Amygdala (tissue), 56 donors: ENCODE measurements around the gene PDE4A.
"Not testable (repeated sequence)": the region's sequence is repeated elsewhere in the genome, so short reads cannot be mapped to it uniquely, and the experiment has no call there.

Experiments used
- DNase-seq, 56 donors: peaks; one replicate each; lab custom pipeline; 2025; lab: John Stamatoyannopoulos, UW

Gene PDE4A

GRCh38 chr19:10403137-10404021, 17.0 kb upstream of the PDE4A start, which contains the start of gene CDC37:
TSS of gene CDC37 (minus strand) at chr19:10403542. CDS start at chr19:10403479, 63 bp downstream.
- peak; percentile 53 to 98 (median 90) for DNase-seq

GRCh38 chr19:10404888-10405820, 15.2 kb upstream of the PDE4A start:
- peak in 2 of 56 donors; percentile 15 to 30 for DNase-seq

- no peak for DNase-seq
These were observed 14.1 kb upstream of the PDE4A start for GRCh38 chr19:10406191-10406590.

GRCh38 chr19:10407096-10407495, 13.2 kb upstream of the PDE4A start:
- DNase-seq: no peak

- DNase-seq: peak in 28 of 56 donors; percentile 11 to 56 (median 30)
These were observed 11.6 kb upstream of the PDE4A start for GRCh38 chr19:10408511-10409283.

- not testable (repeated sequence) for DNase-seq
These were observed 9.1 kb upstream of the PDE4A start for GRCh38 chr19:10411224-10411623.

- DNase-seq: no peak
These were observed 7.9 kb upstream of the PDE4A start for GRCh38 chr19:10412257-10412977.

- DNase-seq: no peak
These were observed 4.3 kb upstream of the PDE4A start for GRCh38 chr19:10416083-10416379.

- peak in 44 of 56 donors; percentile 16 to 88 (median 68) for DNase-seq
These were observed 3.7 kb upstream of the PDE4A start for GRCh38 chr19:10416380-10417257.

- no peak for DNase-seq
These were observed 2.6 kb upstream of the PDE4A start for GRCh38 chr19:10417541-10418234.

GRCh38 chr19:10418235-10418484, 2.2 kb upstream of the PDE4A start:
- DNase-seq: no peak

GRCh38 chr19:10418485-10419199, 1.7 kb upstream of the PDE4A start:
- DNase-seq: peak in 1 of 56 donors; percentile 16

GRCh38 chr19:10419200-10419645, 1.1 kb upstream of the PDE4A start:
- DNase-seq: peak in 10 of 56 donors; percentile 15 to 73 (median 41)

- peak in 31 of 56 donors; percentile 19 to 79 (median 49) for DNase-seq
These were observed 493 bp upstream of the PDE4A start for GRCh38 chr19:10419646-10420443.

- no peak for DNase-seq
These were observed 1.1 kb downstream of the PDE4A start for GRCh38 chr19:10421240-10422045.

- DNase-seq: no peak
These were observed 1.7 kb downstream of the PDE4A start for GRCh38 chr19:10422046-10422461.
